Middle frontal gyrus (tissue), 1 donor: Measurements from ENCODE around the gene SLC35G3.
"Not testable (repeated sequence)": the region's sequence is repeated elsewhere in the genome, so short reads cannot be mapped to it uniquely, and the experiment has no call there.

ENCODE experiments used
- DNase-seq: peaks from one replicate; pipeline ENCODE4 v3.0.0-alpha.2; 2015; ENCODE audit warnings: low spot score; ENCODE audit errors: extremely low spot score

The SLC35G3 gene

DNA sequence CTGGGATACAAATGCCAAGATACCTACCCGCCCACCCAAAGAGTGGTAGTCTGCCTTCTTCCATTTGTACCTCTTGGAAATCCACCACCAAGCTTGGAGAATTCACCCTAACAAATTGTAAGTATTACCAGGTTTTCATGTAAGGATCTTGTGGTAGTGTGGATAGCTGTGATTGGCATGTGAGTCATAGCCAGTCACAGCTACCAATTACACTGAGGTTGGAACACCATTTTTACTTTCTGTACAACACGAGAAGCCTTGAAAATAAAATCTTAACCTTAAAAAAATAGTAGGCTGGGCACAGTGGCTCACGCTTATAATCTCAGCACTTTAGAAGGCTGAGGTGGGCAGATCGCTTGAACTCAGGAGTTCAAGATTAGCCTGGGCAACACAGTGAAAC, 18.5 kb upstream of the SLC35G3 start:
- DNase-seq, result no peak

DNA sequence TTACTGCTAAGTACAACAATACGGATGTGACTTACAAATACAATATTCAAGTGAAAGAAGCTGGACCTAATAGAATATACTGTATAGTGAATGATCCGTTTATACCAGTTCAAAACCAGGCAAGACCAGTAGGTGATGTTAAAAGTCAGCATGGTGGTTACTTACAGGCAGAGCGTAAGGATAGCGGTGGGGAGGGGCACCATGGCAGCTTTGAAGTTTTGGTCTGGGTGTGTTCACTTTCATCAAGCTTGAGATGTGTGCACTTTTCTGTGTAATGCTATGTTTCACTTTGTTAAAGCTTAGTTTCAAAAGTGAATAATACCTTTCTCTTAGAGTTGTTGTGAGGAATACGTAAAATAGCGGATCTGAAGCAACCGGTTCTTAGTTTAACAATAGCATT, 16.5 kb upstream of the SLC35G3 start:
- DNase-seq, result no peak

DNA sequence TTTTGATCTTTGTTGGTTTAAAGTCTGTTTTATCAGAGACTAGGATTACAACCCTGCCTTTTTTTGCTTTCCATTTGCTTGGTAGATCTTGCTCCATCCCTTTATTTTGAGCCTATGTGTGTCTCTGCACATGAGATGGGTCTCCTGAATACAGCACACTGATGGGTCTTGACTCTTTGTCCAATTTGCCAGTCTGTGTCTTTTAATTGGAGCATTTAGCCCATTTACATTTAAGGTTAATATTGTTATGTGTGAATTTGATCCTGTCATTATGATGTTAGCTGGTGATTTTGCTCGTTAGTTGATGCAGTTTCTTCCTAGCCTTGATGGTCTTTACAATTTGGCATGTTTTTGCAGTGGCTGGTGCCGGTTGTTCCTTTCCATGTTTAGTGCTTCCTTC, 8.4 kb upstream of the SLC35G3 start:
- not testable (repeated sequence) for DNase-seq

DNA sequence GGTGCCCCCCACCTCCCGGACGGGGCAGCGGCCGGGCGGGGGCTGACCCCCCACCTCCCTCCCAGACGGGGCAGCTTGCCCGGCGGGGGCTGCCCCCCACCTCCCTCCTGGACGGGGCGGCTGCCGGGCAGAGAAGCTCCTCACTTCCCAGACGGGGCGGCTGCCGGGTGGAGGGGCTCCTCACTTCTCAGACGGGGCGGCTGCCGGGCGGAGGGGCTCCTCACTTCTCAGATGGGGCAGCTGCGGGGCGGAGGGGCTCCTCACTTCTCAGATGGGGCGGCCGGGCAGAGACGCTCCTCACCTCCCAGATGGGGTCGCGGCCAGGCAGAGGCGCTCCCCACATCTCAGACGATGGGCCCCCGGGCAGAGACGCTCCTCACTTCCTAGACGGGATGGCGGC, 869 bp upstream of the SLC35G3 start:
- DNase-seq, result not testable (repeated sequence)

DNA sequence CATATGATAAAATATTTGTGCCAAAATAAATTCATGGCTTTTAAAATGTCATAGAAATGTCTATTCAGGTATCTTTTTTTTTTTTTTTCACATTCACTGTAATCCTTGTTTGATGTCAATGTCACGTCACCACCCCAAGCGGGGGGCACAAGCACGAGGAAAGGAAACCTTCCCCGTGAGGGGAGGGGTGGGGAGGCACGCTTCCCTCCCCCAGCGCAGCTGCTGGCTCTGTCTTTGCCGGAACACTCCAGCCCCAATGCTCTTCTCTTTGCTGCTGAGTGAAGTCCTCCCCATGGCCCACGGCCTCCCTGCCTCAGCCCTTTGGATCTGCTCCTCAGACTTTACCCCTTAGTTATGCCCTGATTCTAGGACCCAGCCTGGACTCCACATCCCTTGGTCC, 1.5 kb downstream of the SLC35G3 start:
- DNase-seq, result no peak

DNA sequence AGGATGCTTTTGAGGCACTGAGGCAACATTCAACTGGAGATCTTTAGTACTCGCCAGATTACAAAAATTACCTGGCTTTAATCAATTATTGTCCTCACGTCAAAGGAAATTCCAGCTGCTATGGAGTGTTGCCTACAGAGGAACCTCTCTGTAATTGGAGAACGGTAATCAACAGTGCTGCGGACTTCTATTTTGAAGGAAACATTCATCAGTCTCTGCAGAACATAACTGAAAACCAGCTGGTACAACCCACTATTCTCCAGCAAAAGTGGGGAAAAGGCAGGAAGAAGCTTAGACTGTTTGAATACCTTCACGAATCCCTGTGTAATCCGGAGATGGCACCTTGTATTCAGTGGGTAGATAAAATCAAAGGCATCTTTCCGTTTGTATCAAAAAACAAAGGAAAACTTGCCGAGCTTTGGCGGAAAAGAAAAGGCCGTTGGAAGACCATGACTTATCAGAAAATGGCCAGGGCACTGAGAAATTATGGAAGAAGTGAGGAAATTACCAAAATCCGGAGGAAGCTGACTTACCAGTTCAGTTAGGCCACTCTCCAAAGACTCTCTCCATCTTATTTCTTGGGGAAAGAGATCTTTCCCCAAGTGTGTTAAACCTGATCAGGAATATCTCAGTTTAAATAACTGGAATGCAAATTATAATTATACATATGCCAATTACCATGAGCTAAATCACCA, 3.0 kb downstream of the SLC35G3 start:
- no peak for DNase-seq

DNA sequence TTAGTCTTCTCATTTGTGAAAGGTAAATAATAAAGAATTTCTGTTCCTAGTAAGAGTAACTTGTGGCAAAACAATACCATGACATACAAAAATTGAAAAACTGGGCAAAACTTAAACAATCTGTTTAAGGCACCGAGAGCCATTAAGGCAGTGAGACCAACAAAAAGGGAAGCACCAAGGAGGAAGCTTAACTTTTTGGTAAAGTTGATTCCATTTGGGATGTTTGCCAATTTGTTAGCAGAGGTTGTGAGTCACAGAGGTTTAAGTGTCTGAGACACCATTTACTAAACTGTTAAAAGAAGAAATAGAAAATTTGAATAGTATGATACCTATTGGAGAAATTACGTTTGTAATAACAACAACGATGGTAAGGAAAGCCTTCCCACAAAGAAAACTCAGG, 4.9 kb downstream of the SLC35G3 start:
- DNase-seq, result no peak

DNA sequence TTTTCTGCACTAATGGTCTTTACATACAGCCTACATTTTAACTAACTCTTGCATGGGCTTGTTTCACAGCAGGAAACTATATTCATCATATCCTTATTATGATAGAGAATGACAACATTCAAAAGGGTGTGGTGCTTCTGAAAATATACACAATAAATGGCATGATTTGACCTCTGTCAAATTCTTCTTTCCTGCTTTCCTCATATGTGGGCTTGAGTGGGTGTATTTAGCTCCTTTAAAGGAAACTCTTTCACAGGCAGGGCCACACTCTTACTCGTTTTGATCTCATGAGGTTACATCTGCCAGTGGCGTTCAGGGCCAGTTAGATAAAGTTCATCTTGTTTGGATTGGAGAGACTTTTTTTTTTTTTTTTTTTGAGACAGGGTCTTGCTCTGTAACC, 6.1 kb downstream of the SLC35G3 start:
- no peak for DNase-seq

DNA sequence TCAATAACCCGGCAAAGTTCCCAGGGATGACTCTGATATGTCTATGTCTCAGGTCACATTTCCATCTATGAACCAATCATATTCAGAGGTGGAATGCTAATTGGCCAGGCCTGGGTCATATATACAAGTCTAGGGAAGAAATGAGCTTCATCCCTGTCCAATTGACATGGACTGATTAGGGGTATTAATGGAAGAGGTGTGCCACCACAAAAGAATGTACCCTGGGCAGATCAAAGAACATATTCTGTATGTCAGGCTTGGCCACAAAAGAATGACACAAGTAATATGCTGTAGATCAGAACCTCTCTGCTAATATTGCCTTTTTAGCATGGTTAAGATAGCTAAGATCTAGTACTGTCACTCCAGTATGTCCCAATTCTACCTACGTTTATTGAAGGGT, 6.7 kb downstream of the SLC35G3 start:
- no peak for DNase-seq

DNA sequence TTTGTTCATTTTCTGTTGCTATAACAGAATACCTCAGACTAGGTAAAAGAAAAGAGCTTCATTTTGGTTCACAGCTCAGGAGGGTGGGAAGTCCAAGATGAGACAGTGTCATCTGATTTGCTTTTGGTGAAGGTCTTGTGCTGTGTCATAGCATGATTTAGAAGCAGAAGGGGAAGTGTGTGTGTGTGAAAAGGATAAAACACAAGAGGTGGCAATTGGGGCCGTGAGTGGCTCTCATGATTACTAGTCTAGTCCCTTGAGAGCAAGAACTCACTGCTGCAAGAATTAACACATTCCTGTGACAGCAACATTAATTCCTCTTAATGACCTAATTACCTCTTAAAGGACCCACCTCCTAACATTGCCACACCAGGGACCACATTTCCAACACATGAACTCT, 8.3 kb downstream of the SLC35G3 start:
- DNase-seq, result no peak

DNA sequence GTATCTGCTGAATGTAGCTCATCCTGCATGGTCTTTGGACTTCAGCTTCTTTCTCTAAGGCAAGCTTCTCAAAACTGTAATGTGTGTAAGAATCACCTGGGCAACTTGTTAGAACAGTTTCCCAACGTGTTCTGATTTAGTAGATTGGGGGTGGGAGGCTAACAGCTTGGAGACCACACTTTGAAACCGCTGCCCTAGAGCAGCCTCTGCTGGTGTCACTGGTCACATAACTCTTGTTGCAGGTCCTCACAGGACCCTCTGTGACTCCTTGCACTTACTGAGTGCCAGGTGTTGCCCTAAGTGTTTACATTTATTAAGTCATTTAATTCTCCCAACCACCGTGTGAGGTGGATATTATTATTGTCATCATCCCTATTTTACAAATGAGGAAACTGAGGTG, 9.9 kb downstream of the SLC35G3 start:
- no peak for DNase-seq

DNA sequence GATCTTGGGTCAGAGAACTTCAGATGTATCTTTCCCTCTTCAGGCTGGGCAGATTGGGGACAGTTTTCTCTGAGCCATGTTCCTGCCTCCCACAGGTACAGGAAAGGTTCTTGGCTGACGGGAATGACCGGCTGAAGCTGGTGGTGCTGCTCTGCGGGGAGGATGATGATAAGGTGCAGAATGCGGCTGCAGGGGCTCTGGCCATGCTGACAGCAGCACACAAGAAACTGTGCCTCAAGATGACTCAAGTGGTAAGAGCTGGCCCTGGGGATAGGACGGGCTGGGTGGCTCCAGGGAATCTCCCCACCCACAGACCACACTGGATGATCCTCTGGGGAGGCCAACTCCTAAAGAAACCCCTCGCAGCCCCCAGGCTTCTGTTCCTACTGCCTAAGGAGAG, 10.9 kb downstream of the SLC35G3 start:
- no peak for DNase-seq

DNA sequence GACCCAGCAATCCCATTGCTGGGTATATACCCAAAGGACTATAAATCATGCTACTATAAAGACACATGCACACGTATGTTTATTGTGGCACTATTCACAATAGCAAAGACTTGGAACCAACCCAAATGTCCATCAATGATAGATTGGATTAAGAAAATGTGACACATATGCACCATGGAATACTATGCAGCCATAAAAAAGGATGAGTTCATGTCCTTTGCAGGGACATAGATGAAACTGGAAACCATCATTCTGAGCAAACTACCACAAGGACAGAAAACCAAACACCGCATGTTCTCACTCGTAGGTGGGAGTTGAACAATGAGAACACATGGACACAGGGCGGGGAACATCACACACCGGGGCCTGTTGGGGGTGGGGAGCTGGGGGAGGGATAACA, 14.8 kb downstream of the SLC35G3 start:
- DNase-seq, result not testable (repeated sequence)

DNA sequence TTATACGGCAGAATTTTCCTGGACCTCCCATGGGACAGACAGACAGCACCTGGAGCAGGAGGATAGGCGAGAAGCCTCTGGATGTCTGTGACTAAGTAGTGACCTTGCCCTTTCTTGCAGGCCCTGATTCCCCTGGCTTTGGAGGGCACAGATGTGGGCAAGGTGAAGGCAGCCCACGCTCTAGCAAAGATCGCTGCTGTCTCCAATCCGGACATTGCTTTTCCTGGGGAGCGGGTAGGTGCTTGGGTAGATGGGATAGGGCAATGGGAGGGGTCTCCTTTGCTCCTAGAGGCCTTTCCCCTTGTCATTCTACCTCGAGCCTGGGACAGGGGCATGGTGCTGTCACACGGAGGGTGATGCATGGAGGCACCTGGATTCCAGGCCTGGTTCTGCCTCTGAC, 17.3 kb downstream of the SLC35G3 start:
- no peak for DNase-seq

DNA sequence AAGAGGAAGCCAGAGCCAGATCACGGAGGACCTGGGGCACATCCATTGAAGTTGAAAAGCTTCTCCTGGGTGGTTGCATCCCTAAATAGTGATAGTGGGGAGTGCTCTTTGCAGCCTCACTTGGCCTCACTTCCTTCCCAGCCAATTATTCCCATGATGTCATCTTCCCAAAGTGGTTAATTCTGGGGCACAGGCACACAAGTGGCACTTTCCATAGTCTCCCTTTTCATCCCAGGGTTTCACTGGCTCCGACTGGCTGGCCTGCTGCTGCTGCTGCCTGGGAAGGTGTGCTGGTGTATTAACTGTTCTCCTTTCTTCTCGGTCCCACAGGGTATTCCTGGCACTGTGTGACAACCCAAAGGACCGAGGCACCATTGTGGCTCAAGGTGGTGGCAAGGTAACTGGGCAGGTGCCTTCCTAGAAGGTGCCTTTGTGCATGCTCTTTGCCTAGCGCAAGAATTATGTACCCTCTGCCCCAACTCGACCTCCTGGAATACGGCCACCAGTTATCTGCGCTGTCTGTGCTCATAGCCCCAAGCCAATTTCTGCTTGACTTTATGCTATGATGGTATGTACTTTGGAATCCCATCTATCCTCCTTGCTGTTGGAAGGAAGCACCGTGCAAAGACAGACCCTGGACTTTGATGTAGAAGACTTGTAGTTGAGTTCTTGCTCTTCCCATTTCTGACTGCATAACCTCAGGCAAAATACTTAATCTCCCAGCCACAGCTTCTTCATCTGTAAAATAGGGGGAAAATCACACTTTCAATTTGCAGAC, 18.4 kb downstream of the SLC35G3 start:
- no peak for DNase-seq

DNA sequence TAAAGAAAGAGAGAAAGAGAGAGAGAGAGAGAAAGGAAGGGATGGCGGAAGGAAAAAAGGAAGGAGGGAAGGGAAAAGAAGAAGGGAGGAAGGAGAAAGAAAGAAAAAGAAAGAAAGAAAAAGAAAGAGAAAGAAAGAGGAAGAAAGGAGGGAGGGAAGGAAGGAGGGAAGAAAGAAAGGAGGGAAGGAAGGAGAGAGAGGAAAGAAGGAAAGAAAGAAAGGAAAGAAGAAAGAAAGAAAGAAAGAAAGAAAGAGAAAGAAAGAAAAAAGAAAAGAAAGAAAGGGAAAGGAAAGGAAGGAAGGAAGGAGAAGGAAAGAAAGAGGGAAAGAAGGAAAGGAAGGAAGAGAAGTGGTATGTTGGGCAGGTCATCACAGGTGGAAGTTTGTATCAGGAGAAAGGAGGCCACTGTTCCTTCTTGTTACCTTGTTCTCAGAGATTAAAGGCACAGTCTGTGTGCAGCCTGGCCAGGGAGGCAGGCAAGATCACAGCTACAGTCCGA, 19.3 kb downstream of the SLC35G3 start:
- DNase-seq, result no peak

DNA sequence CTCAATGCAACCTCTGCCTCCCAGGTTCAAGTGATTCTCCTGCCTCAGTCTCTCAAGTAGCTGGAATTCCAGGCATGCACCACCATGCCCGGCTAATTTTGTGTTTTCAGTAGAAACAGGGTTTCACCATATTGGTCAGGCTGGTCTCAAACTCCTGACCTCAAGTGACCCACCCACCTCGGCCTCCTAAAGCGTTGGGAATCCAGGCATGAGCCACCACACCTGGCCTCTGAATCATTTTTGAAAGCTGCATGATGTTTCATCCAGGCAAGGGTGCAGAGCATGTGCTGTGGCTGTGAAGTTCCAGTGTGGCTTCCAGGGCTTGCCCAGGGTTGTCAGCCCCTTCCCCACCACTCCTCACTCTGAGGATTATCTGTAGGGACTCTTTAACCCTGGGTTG, 21.9 kb downstream of the SLC35G3 start:
- DNase-seq, result not testable (repeated sequence)

DNA sequence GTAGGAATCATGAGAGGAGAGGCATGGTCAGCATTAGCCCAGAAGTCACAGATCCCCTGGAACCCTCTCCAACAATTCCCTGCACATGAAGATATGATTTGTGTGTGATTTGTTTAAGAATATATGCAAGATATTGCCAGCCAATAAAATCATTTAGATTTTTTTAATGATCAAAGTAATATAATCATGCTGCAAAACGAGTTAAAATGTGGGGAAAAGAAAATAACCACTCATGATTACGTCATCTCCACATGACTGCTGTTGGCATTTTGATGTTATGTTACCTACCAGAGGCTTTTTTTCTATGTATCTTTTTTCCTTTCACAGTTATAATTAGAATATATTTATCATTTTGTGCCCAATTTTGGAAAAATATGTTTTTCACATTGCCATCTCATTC, 22.4 kb downstream of the SLC35G3 start:
- DNase-seq, result no peak

DNA sequence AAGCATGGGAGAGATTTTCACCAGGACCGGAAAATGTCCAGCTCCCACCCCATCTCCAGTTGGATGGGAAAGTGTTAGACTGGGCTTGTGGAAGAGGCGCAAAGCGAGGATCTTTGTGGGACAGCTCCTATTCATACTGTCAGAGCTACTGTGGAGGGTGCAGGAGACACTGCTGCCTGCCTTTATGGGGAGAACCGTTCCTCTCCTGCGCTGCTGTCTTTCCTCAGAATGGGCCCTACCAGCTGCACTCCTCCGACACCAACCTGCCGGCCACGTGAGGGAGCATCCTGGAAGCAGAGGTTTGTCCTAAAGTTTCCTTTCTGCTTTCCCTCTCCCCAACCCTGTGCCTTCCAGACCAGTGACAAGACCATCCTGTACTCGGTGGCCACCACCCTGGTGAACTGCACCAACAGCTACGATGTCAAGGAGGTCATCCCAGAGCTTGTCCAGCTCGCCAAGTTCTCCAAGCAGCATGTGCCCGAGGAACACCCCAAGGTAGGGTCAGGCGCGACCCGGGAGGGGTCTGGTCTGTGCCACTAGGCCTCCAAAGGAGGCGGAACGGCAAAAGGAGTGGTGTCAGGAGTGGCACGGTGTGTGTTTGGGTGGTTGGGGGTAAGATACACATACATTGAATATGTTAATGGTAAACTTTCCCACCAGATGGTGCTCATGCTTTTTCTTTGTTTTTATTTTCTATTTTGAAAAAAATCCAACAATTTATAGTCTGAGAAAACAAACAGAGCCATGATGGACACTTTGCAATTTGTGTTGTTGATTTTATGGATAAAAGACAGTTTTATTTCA, 23.0 kb downstream of the SLC35G3 start:
- no peak for DNase-seq

DNA sequence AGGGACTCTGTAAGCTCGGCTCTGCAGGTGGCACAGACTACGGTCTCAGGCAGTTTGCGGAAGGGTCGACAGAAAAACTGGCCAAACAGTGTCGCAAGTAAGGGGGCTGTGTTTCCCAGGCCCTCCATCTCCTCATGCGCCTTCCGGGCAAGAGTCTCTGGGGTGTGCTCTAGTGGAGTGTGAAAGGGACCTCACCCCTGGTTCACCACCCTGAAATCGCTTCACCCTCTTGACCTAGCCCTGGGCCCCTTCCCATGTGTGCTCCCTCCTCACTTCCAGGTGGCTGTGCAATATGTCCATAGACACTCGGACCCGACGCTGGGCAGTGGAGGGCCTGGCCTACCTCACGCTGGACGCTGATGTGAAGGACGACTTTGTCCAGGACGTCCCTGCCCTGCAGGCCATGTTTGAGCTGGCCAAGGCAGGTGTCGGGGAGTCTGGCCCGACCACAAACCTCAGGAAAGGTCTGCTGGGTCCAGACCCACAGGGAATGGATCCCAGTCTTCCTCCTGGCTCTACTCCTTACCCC, 24.3 kb downstream of the SLC35G3 start:
- no peak for DNase-seq

DNA sequence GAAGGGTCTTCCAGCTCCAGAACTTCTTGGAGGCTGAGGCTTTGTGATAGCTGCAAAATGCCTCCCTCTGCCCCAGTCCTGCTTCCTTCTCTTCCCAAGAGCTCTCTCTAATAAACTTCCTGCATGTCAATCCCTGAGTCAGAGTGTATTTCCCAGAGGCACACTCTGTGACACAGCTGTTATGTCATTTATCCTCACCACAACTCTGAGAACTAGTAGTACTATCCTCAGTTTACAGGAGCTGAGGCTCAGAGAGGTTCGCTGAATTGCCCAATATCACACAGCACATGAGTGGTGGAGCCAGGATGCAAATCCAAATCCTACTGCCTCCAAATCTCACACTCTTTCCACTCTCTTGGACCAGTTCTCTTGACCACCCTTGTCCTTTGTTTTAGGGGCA, 26.5 kb downstream of the SLC35G3 start:
- DNase-seq, result no peak

DNA sequence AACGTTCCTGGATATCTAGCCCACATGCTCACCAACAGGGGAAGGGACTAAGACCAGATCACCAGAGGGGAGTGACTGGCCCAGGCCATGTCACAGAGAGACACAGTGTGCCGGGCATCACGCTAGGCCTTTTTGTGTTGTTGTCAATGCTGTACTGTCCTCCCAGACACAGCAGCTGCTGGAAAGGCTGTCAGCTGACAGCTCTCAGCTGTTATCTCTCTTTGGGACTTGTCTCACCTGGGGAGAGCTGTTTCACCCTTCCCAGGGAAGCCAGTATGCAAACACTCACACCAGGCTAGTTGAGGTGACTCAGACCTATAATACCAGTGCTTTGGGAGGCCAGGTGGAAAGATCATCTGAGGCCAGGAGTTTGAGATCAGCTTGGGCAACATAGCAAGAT, 27.1 kb downstream of the SLC35G3 start:
- no peak for DNase-seq
